GM12872 (cell line): ENCODE measurements around the gene NPEPPS.

Experiments used
- CTCF ChIP-seq: IDR thresholded peaks from 3 replicates; pipeline ENCODE4 v1.5.1; 2011; ENCODE audit warnings: low read depth, mild to moderate bottlenecking, low read length, moderate library complexity; ENCODE audit not compliant: insufficient read depth

The NPEPPS gene

GRCh38 chr17:47664624-47664941 lies 133.7 kb downstream of the NPEPPS start:
- no peak for TF ChIP-seq CTCF

- no peak for TF ChIP-seq CTCF
These were observed 134.7 kb downstream of the NPEPPS start for GRCh38 chr17:47665655-47666054.

GRCh38 chr17:47669081-47669480 lies 138.2 kb downstream of the NPEPPS start:
- no peak for TF ChIP-seq CTCF

GRCh38 chr17:47670064-47670463 lies 139.2 kb downstream of the NPEPPS start:
- TF ChIP-seq CTCF: no peak
